Left lung (tissue), 10 donors: ENCODE measurements around the gene VDAC1. TPM values are rescaled to one million over a fixed set of nuclear protein-coding genes. Genes with fewer than 3 reads are reported as not detected.
A peak's percentile ranks its signal among the peaks of the same experiment; 100 is the strongest.

Experiments
- ATAC-seq: fragments of 200-7000 bp; cut with Tn5 transposase; one replicate; pipeline ENCODE4 v1.9.1; 2020; ENCODE audit warnings: moderate library complexity
- DNase-seq, 4 donors: peaks; one replicate each; pipeline ENCODE4 v3.0.0-alpha.2; 2013 to 2020
- H3K27ac ChIP-seq, 2 donors: fragments of 200-600 bp; sonication (generic) in 1 of 2; one replicate each; pipeline versions ENCODE4 v1.5.0 to v1.8.0; 2020 to 2021
- H3K27me3 ChIP-seq, 2 donors: fragments of 200-600 bp; sonication (generic) in 1 of 2; one replicate each; pipeline versions ENCODE4 v1.5.0 to v1.8.0; 2020 to 2021
- H3K36me3 ChIP-seq, 2 donors: fragments of 200-600 bp; sonication (generic) in 1 of 2; one replicate each; pipeline versions ENCODE4 v1.5.0 to v1.8.0; 2020 to 2021
- H3K4me1 ChIP-seq, 2 donors: fragments of 200-600 bp; one replicate each; pipeline ENCODE4 v1.8.0; 2021
- H3K4me3 ChIP-seq, 2 donors: fragments of 200-600 bp; sonication (generic) in 1 of 2; one replicate each; pipeline versions ENCODE4 v1.5.0 to v1.8.0; 2020 to 2021; ENCODE audit warnings: mild to moderate bottlenecking in 1 of 2
- H3K9me3 ChIP-seq, 2 donors: fragments of 200-600 bp; sonication (generic) in 1 of 2; one replicate each; pipeline versions ENCODE4 v1.5.0 to v1.8.0; 2020 to 2021
- CTCF ChIP-seq, 2 donors: fragments of 200-600 bp; sonication (generic) in 1 of 2; IDR thresholded peaks; one replicate each; pipeline versions ENCODE4 v1.5.0 to v1.8.0; 2021; ENCODE audit warnings: antibody characterized with exemption in 2 of 2
- intact Hi-C, 2 donors: fragments of 100-400 bp; cut with DNase I; formaldehyde crosslinking; loops; one replicate each; pipeline versions ENCODE4 v1.11.2 to v1.14.2; 2022
- polyA plus RNA-seq, 6 donors: library from polyadenylated mRNA; unstranded; fragments of 120-200 nt; gene quantifications; one replicate each; pipeline ENCODE4 v1.2.1, GENCODE V29; 2013; ENCODE audit not compliant: insufficient read length in 6 of 6
- total RNA-seq, 2 donors: library from RNA; stranded (reverse); fragmentation: NEBNext Ultra II Directional; extraction: Animal tissue kit (Norgen Biotek cat#: 25700); gene quantifications; one replicate each; pipeline ENCODE4 v1.2.1, GENCODE V29; 2021
- donor health status: DM: no; HTN: yes; CAD: no.
- donor health status: DM: no; HTN: no; CAD: no.

Gene VDAC1
- total and polyA plus RNA-seq, 8 donors: 118 to 186 (median 133) TPM

GRCh38 chr5:134005417-134006061 lies 764 bp upstream of the VDAC1 start:
- H3K9me3 ChIP-seq: no peaks in the 10 kb centered on the region
- peak; percentile 49 for ATAC-seq

GRCh38 chr5:134003817-134004625 lies 754 bp downstream of the VDAC1 start:
- Histone ChIP-seq H3K4me1 (peaks cover 16 to 57% of the 10 kb centered on the region in 2 donors), H3K4me3 (peak overlapping the region; percentile 85), H3K9me3 (no peaks in the 10 kb centered on the region), H3K36me3 (peaks cover 0 to 18% of the 10 kb centered on the region in 2 donors), H3K27me3 (peaks cover 0 to 15% of the 10 kb centered on the region in 2 donors), H3K27ac (peak overlapping the region; percentile 95 to 98)
- peak; percentile 36 for ATAC-seq
- intact Hi-C loops: no loop called here
- no peak for TF ChIP-seq CTCF (IDR thresholded peaks at IDR 0.05)
- DNase-seq: peak; percentile 25 to 88 (median 58)

More at GRCh38 chr5:134005417-134006061, 764 bp upstream of the VDAC1 start:
- H3K27ac ChIP-seq: peak overlapping the region; percentile 95 to 98
- peaks cover 0 to 27% of the 10 kb centered on the region in 2 donors for H3K27me3 ChIP-seq
- no peak for TF ChIP-seq CTCF (IDR thresholded peaks at IDR 0.05)
- intact Hi-C loops: no loop called here
- peak overlapping the region; percentile 85 for H3K4me3 ChIP-seq
- peaks cover 0 to 16% of the 10 kb centered on the region in 2 donors for H3K36me3 ChIP-seq
- DNase-seq: peak in 3 of 4 donors; percentile 45 to 88 (median 50)
- peaks cover 16 to 44% of the 10 kb centered on the region in 2 donors for H3K4me1 ChIP-seq

- peaks cover 0 to 9% of the 10 kb centered on the region in 2 donors for H3K27me3 ChIP-seq
- ATAC-seq: no peak
- peaks cover 0 to 18% of the 10 kb centered on the region in 2 donors for H3K36me3 ChIP-seq
- H3K4me3 ChIP-seq: peak overlapping the region; percentile 85
- H3K4me1 ChIP-seq: peaks cover 16 to 57% of the 10 kb centered on the region in 2 donors
- intact Hi-C loops: no loop called here
- peak overlapping the region; percentile 95 to 98 for H3K27ac ChIP-seq
- DNase-seq: no peak
- no peak for TF ChIP-seq CTCF (IDR thresholded peaks at IDR 0.05)
- no peaks in the 10 kb centered on the region for H3K9me3 ChIP-seq
Measured at GRCh38 chr5:134003064-134003816, 1.5 kb downstream of the VDAC1 start.

- intact Hi-C loops: no loop called here
- Histone ChIP-seq H3K4me3 (no peak overlapping the region), H3K27ac (no peak overlapping the region), H3K4me1 (peaks cover 16 to 58% of the 10 kb centered on the region in 2 donors), H3K9me3 (no peaks in the 10 kb centered on the region), H3K36me3 (peaks cover 0 to 18% of the 10 kb centered on the region in 2 donors), H3K27me3 (no peaks in the 10 kb centered on the region)
- no peak for ATAC-seq
- DNase-seq: no peak
- TF ChIP-seq CTCF (IDR thresholded peaks at IDR 0.05): no peak
Measured at GRCh38 chr5:134001938-134002731, 2.6 kb downstream of the VDAC1 start.
